ENCODE results near the gene IFIT1.
"Not testable (repeated sequence)": the region's sequence is repeated elsewhere in the genome, so short reads cannot be mapped to it uniquely, and the experiment has no call there.

IFIT1 gene, protein sequence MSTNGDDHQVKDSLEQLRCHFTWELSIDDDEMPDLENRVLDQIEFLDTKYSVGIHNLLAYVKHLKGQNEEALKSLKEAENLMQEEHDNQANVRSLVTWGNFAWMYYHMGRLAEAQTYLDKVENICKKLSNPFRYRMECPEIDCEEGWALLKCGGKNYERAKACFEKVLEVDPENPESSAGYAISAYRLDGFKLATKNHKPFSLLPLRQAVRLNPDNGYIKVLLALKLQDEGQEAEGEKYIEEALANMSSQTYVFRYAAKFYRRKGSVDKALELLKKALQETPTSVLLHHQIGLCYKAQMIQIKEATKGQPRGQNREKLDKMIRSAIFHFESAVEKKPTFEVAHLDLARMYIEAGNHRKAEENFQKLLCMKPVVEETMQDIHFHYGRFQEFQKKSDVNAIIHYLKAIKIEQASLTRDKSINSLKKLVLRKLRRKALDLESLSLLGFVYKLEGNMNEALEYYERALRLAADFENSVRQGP

DNA sequence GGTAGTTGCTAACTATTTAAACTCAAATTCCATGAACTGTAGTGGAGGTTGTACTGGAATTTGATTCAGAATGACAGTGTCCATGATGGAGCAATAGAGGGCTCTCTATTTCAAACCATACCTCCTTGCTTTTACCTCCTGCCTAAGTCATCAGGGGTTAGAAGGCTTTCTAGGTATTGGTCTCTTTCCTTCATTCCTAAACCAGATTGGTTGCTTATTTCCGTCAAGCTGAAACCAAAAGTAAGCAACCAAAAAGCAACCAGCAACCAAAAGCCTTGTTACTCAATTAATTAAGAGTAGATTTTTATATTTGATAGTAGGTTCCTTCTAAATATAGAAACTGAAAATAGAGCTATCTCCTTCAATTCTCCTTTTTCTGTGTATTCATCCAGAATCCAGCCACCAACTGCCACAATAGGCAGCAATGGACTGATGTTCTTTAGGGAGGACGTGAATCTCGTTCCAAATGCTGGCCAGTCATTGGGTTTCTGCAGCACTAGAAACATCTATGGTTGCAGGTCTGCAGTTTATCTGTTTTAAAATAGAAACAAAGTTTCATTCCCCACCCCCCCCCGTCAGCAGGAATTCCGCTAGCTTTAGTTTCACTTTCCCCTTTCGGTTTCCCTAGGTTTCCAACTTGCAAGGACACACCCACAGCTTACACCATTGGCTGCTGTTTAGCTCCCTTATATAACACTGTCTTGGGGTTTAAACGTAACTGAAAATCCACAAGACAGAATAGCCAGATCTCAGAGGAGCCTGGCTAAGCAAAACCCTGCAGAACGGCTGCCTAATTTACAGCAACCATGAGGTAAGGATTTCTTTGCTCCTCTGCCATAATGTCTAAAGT, at the start of gene IFIT1:
TSS of gene IFIT1 (plus strand) at position 717 of the 850 bp plus-strand sequence. CDS start at position 807, 90 bp downstream.
- DNase-seq (ENCODE audit: low read depth in 2 of 2) = peak; percentile 68 to 70

DNA sequence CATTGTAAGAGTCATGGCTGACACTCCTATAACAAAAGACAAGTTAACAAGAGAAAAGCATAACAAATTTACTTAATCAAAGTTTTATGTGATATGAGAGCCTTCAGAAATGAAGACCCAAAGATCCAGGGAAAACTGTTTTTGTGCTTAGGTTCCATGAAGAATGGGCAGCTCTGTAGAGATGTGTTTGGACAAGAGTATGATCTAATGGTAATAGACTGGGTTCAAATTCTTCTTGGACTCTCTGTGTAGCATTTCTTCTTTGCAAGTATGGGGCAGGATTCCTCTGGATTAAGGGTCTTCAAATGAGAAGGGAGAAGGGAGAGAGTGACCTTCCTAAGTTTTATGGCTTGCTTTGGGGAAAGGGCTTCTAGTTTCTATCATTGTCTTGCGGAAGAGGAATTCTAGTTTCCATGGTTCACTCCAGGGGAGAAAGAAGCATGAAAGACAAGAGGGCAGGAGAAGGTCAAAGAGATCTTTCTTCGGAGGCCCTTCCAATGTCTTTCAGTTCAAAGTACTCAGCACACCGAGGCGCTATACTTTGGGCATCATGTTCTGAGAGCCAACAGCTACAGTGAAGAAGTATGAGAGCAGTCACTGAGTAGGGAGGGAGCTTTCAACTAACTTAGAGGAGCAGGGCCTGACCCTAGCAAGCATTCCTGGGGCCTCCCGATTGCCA, 49.2 kb upstream of the IFIT1 start:
- DNase-seq (ENCODE audit: low read depth in 2 of 2) = no peak

DNA sequence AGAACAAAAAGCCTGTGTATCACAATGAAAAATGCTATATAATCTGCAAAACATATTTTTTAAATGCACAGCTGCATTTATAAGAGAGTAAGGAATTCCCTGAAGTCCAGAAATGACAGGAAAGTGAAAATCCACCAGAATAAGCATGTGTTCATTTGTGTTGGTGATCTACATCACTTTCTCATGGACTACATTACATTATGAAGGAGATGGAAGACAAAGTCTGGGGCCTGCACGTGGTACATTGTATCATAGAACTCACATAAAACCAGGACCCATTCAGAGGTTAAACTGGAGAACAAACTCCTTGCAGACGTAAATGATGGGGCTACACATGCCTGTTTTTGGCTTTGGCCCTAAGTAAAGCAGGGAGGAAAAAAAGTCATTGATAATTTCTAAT, 48.3 kb upstream of the IFIT1 start:
- no peak for DNase-seq (ENCODE audit: low read depth in 2 of 2)

DNA sequence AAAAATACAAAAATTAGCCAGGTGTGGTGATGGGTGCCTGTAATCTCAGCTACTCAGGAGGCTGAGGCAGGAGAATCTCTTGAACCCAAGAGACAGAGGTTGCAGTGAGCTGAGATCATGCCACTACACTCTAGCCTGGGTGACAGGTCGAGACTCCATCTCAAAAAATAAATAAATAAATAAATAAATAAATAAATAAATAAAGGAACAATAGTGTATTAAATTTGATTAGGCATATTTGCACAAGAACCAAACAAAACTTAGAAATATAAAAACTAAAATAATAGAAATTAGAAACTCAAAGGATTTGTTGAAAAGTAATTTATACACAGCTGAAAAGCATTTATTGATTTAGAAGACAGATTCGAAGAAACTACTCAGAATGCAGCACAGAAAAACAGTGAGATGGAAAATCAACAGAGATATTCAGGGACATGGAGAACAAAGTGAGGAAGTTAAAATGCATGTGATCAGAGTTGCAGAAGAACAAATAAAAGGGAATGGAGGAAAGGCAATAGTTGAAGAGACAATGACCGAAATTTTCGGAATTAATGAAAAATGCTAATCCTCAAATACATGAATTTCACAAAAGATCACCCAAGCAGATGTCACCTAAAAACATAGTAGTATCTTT, 46.9 kb upstream of the IFIT1 start:
- DNase-seq (ENCODE audit: low read depth in 2 of 2) = no peak

DNA sequence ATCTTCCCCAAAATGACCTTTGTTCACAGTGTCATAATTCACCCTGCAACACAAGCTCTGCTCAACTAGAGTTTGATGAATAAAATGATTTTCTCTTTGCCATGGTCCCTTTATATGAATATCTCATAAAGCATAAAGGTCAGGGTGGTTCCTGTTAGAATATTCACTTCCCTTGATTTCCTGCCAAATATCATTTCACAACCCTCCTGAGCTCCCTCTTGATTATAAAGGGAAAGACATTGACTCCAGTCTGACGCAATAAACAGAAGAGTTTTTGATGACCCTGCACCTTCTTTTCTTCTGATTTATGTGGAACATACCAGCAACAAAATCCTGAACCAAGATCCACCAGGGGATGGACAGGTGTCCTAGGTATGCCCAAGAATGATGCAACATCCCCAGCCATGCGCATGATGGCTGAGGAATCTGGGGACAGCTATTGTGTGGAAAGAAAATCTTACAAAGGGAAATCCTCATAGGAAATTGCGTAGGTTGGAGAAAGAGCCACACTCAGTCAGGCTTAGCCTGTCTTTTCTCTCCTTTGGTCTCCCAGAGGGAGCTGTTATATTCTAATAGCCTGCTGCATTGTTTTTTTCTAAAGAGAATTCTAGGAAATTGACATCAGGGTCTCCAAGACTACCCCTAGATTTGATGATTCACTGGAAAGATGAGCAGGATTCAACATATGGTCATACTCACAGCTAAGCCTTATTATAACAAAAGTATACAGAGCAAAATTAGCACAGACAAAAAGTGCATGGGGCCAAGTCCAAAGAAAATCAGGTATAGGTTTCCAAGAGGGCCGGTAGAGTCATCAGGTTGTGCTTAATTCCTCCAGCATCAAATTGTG, 45.8 kb upstream of the IFIT1 start:
- no peak for DNase-seq (ENCODE audit: low read depth in 2 of 2)

DNA sequence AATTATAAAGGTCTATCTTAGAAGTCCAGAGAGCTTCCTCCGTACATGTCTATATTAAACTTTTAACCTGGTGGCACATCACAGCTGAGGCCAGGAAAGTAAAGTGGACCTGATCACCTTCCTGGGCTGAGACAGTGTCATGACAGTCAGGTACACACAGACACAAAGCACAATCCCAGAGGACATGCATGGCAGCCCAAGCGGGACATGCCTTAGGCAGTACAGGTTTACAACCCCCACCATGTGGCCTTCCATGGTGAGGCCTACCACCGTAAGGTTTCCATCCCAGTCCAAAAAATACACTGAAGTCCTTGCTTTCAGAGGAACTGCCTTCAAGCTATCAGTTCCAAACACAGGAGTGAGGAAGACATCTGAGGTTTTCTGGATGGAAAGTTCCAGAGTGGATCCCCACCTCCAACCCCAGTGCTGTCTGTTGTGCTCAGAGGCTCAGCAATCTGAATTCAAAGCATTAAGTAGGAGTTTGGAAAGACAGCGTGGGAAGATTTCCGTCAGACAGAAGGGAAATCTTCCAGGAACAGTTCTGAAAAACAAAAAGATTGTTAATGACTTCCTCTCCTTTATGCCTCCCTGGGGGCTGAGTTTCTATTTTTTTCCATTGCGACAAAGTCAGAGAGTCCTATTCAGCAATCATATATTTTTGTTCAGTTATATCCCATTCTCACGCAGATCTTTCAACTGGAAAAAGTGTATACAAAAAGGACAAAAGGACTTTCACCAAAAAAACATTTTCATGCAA, 44.5 kb upstream of the IFIT1 start:
- no peak for DNase-seq (ENCODE audit: low read depth in 2 of 2)

DNA sequence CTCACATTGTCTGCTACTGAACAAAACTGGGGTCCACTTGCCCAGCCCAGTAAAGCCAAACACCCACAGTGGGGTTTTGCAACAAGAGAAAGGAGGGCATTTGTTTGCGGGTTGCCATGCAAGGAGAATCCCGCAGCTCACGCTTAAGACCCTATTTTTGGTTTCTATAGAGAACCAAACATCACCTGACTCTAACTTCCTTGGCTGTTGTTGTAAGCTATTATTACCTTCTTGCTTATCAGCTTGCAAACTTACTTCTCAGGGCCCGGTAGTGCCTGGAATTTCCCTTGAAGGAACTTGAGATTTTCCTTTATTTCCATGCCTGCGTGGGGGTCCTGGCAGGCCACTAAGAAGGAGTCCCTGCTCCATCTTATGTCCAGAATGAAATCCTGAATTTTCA, 43.9 kb upstream of the IFIT1 start:
- DNase-seq (ENCODE audit: low read depth in 2 of 2) = no peak

DNA sequence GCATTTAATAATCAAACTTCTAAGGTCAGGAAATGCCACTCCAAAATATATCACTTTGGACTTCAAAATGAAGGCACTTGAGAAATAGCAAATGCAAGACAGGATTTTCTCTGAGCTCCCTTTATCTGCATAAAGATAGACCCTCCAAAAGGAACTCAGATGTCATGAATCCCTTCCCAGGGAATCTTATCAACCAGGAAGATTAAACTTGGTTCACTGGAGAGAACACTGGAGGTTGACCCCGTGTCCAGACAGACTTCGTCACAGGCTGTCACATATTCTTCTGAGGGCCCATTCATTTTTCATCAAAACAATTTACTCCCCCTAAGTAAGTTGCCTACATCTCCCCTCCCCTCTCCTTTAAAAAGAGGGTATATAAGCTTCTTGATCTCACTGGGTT, 43.4 kb upstream of the IFIT1 start:
- DNase-seq (ENCODE audit: low read depth in 2 of 2) = no peak

DNA sequence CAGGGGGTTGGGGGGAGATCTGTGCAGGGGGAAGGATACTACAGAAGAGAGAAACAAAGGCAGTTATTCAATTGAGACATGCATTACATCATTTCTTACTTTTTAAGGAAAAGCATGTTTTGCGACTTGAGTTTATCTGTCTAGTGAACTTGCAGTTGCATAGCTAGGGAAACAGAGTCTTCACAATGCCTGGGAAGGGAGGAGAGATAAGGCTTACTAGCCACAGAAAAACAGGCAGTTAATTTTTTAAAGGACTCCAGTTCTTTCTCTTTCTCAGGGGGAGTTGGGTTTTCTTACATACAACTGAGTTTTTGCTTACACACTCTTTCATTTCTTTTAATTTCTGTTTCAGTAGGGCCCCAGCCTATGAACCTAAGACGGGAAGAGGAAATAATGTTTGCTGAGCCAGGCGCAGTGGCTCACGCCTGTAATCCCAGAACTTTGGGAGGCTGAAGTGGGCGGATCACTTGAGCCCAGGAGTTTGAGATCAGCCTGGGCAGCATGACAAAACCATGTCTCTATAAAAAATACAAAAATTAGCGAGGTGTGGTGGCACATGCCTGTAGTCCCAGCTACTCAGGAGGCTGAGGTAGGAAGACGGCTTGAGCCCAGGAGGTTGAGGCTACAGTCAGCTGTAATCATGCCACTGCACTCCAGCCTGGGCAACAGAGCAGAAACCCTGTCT, 41.6 kb upstream of the IFIT1 start:
- not testable (repeated sequence) for DNase-seq (ENCODE audit: low read depth in 2 of 2)

DNA sequence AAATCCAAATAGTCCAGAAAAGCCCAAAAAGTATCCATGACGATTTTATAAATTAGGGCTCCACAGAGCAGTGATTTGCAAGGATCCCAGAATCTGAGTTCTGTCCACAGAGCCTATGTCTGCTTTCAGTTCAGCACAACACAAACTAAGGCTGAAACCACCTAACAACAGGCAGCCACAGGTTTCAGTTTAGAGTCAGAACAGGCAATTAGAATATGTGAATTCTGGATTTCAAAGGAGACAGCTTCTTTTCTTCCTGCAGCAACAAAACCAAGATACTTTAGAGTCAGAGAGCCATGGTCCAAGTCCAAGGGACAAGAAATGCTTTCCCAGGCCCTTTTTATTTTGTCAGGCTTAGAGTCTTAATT, 41.0 kb upstream of the IFIT1 start:
- no peak for DNase-seq (ENCODE audit: low read depth in 2 of 2)

DNA sequence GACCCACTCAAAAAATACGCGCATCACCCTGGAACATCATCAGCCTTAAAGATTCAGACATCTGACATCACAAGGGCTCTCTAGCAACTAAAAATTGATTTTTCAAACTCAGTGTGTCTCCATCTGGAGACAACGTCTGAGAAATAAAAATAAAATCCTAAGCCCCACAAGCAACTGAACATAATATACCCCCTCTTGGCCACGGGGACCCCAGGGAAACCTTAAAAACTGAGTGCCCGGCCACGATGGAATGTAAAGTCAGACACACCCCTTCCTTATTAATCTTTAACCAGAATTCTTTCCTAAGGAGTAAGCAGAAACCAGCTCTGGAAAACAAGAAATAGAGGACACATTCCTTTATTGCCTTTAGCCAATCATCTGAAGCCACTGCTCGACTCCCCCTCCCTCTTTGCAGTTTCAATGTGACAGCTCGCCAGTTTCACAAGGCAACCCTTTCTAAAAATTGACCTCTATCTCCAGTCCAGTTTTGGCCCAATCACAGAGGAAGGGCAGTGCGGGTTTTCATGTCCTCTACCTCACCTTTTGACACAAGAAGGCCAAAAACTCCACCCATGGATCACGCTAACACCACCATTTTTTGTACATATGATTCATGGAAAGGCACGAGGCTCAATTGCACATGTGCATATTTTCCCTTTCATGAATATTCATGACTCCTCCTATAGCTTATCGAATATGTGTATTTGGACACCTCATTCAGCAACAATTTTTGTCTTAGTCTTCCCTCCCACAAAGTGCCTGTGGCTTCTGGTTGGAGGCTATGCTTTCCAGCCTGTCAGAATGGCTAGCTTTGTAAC, 40.4 kb upstream of the IFIT1 start:
- peak; percentile 92 to 93 for DNase-seq (ENCODE audit: low read depth in 2 of 2)

DNA sequence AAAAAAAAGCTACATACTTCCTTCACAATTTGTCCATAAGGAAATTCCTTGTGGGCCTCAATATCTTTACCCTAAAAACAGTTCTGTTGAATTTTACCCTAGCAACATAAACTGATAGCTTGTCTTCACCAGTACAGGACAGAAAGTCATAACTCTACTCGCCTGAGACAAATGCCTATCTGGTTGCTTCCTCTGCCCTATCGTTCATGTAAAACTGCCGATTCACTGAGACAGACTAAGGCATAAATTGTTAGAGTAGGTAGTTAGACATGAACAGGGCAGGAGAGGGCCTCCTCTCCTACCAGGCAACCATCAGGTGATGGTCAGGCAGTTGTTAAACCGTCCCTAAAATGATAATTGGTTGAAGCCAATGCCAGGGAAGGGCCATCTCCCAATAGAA, 39.6 kb upstream of the IFIT1 start:
- DNase-seq (ENCODE audit: low read depth in 2 of 2) = no peak

DNA sequence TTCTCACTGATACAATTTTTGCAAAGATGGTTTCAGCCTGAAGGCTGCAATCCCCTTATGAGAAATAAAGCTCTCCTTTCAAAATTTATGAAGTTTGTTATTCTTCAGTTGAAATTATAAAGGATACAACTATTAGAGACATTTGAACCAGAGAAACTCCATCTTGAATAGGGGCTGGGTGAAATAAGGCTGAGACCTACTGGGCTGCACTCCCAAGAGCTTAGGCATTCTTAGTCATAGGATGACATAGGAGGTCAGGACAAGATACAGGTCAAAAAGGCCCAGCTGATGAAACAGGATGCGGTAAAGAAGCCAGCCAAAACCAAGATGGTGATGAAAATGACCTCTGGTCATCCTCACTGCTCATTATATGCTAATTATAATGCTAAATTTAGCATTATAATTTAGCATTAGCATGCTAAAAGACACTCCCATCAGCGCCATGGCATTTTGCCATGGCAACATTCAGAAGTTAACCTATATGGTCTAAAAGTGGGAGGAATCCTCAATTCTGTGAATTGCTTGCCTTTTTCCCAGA, 37.0 kb upstream of the IFIT1 start:
- no peak for DNase-seq (ENCODE audit: low read depth in 2 of 2)

DNA sequence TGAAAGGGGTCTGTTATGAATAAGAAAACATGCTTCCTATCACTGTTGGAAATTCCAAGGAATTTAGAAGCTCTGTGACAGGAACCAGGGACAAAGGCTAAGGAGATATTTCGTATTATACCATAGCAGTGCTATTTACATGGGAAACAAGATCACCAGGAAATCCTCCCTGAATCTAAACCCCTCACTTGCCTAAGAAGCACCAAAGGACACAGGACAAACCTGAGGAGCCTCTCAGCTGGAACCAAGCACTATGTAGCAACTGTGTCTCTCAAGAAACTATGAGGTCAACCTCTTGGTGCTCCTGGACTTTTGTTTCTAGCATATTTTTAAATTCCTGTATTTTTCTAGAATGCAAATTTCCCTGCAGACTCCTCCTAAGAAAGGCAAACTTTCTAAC, 35.3 kb upstream of the IFIT1 start:
- DNase-seq (ENCODE audit: low read depth in 2 of 2) = no peak

DNA sequence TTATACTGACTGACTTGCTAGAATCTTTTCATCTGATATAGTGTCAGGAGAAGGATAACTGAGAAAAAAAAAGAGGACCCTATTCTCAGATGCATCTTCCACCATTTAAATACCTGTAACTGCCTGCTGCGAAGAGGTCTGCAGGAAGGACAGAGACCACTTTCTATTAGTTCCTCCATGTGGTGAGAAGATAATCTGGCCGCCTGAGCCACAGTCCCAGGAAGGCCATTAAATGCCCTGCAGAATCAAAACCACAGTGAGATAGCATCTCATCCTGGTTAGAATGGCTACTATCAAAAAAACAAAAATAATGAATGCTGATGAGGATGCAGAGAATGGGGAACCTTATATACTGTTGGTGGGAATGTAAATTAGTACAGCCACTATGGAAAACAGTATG, 34.4 kb upstream of the IFIT1 start:
- no peak for DNase-seq (ENCODE audit: low read depth in 2 of 2)

DNA sequence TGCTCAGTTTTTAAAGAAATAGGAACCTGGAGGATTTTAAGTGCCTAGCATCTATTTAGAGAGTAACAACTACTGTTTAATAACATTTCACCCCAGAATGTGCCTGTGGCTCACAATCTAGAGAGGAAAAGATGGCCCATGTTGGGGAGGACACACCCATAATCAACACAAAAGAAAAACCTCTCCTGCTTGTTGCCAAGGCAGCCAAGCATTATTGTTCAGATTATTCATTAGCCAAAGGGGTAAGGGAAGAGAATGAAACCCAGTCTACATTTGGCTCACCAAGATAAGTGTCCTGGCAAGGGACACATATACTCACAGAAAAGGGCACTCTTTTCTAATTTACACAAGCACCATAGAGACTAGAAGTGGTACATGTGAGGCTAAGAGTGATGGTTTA, 32.3 kb upstream of the IFIT1 start:
- no peak for DNase-seq (ENCODE audit: low read depth in 2 of 2)

DNA sequence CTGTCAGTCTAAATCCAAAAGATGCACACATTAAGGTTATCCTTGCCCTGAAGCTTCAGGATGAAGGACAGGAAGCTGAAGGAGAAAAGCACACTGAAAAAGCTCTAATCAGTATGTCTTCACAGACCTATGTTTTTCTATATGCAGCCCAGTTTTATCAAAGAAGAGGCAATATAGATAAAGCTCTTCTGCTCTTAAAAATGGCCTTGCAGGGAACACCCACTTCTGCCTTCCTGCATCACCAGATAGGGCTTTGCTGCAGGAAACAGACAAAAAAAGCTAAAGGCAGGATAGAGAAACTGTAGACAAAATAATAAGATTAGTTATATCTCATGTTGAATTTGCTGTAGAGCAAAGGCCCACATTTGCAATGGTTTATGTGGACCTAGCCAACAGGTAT, 29.5 kb upstream of the IFIT1 start:
- DNase-seq (ENCODE audit: low read depth in 2 of 2) = no peak

DNA sequence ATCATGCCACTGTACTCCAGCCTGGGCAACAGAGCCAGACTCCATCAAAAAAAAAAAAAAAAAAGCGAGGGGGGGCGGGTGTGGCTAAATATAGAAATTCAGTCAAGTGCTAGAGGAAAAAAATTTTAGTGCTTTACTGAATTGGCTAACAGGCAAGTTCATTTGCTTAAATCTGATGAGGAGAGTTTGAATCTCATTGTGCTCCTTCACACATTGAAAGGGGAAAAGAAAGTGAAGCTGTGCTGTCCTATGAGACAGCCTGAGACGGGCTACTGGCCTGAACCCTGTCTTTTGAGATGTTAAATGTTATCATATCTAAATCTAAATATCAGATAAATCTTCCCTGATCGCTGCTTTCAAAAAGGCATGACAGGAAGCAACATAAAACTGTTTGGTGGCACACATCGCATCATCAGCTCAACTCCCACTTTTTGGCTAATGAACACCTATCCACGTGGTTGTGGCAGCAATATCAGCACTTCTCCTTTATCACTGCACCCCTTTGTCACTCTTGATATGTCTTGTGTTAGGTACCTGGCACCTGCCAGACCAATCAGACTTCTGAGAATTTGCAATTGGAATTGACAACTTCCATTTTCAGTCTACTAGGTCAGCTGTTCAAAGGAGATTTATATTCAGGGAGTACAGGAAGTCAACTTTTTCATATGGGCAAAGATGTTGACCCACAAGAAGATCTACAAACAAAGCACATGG, 28.5 kb upstream of the IFIT1 start:
- DNase-seq (ENCODE audit: low read depth in 2 of 2) = no peak

All from fibroblast of skin of left biceps (primary cell).